H1 (cell line): ENCODE measurements around the gene FRMPD2. TPM values are rescaled to one million over a fixed set of nuclear protein-coding genes. Genes with fewer than 3 reads are reported as not detected.

Source experiments
- BRCA1 ChIP-seq: IDR thresholded peaks from 2 replicates; pipeline ENCODE4 v1.6.1; 2012; ENCODE audit warnings: low read depth, low read length, improper control_type of control experiment
- CHD2 ChIP-seq: IDR thresholded peaks from 2 replicates; pipeline ENCODE4 v1.6.1; 2012; ENCODE audit warnings: low read length, improper control_type of control experiment
- EP300 ChIP-seq, 2 experiments: IDR thresholded peaks; 1 replicate in 1 of 2; 2 replicates in 1 of 2; pipeline ENCODE4 v1.6.1; 2011 to 2012; ENCODE audit warnings: low read depth in 2 of 2, low read length in 2 of 2, mild to moderate bottlenecking in 2 of 2, borderline replicate concordance in 1 of 2, inconsistent platforms in 1 of 2, moderate library complexity in 1 of 2
- KDM5A ChIP-seq: fragments of 200-600 bp; IDR thresholded peaks from 2 replicates; pipeline ENCODE4 v1.7.1; 2012; ENCODE audit warnings: mild to moderate bottlenecking, low read length, inconsistent platforms, mixed read lengths
- MAFK ChIP-seq: IDR thresholded peaks from 2 replicates; pipeline ENCODE4 v1.6.1; 2012; ENCODE audit warnings: low read depth, mild to moderate bottlenecking, improper control_type of control experiment, low read length
- RFX5 ChIP-seq: IDR thresholded peaks from 2 replicates; pipeline ENCODE4 v1.6.1; 2011; ENCODE audit warnings: low read depth, low read length, improper control_type of control experiment, borderline replicate concordance
- SP4 ChIP-seq: IDR thresholded peaks from 2 replicates; pipeline ENCODE4 v1.6.1; 2012; ENCODE audit warnings: low read length, inconsistent platforms
- SRF ChIP-seq: IDR thresholded peaks from 2 replicates; pipeline ENCODE4 v1.6.1; 2011; ENCODE audit warnings: mild to moderate bottlenecking, low read depth, low read length, moderate library complexity
- SUZ12 ChIP-seq: fragments of 200-600 bp; sonication (generic); IDR thresholded peaks from 2 replicates; pipeline ENCODE4 v1.6.1; 2012; ENCODE audit warnings: mild to moderate bottlenecking, inconsistent platforms, low read length, moderate library complexity, mixed read lengths
- polyA plus RNA-seq, 7 experiments: library from polyadenylated mRNA; depleted of rRNA in 3 of 7; stranded (reverse) in 5 of 7; unstranded in 2 of 7; fragments of >200 nt in 5 of 7; fragments of 200-250 nt in 2 of 7; gene quantifications; 1 replicate in 5 of 7; 2 replicates in 1 of 7; 4 replicates in 1 of 7; pipeline versions ENCODE4 v1.2.1 to v1.2.3, GENCODE V29; 2011 to 2013; ENCODE audit warnings: missing spikeins in 2 of 7, mixed read lengths in 2 of 7
- total RNA-seq: library from RNA; stranded (reverse); fragmentation: NEBNext Ultra II Directional; extraction: Animal tissue kit (Norgen Biotek cat#: 25700); gene quantifications from 2 replicates; pipeline ENCODE4 v1.2.1, GENCODE V29; 2021
- TF ChIP-seq, protein P1 (sequence below): fragments of 300-600 bp; sonication (generic); IDR thresholded peaks from 2 replicates; pipeline ENCODE4 v1.7.1; 2012; ENCODE audit warnings: low read length, moderate library complexity, mild to moderate bottlenecking, inconsistent platforms; ENCODE audit not compliant: insufficient replicate concordance

FRMPD2 gene
- total and polyA plus RNA-seq, 2 of the 8 experiments (the other 6 are each of a cell fraction or from before 2014, with no cell fraction given) = 0.07 to 0.47 TPM

DNA sequence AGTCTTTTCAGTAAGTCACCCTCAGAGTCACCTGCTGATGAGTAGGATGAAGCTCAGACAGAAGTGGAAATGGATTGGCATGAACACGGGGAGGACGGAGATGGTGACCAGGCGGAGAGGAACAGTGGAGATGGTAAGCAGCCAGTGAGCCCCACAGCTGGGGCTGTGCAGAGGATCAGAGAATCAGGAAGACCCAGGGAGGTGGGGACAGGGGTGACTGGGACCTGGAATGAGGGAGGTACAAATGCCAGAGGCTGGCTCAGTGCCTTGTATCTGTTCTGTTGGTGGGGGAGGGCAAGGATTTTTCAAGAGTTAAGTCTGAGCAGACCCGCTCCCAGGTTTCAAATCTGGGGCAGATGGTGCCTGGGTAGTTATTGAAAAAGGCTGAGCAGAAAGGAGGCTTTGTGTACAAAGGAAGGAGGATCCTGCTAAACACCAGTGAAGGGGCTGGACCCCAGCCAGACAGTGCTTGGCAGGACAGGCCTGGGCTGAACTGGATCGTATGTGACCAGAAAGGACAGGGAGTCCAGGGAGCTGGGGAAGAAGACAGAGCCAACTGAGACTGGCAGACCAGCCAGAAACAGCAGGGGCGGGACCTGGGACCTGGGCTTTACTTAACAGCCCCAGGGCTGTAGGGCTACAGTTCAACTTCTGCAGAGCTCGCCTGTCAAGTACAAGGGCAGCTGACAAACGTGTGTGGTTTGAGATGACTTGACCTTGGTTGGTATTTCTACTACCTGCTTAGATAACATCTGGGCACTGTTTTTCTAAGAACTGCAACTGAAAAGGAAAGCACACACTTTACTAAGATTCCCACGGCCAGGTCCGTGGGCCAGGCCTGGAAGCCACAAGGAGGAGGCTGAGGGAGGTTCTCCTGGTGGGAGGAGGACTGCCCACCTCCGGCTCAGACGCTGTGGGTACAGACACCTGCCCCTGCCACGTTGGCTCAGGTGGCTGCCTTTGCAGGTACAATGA, 13.2 kb upstream of the FRMPD2 start (continued):
- TF ChIP-seq, protein P1, sequence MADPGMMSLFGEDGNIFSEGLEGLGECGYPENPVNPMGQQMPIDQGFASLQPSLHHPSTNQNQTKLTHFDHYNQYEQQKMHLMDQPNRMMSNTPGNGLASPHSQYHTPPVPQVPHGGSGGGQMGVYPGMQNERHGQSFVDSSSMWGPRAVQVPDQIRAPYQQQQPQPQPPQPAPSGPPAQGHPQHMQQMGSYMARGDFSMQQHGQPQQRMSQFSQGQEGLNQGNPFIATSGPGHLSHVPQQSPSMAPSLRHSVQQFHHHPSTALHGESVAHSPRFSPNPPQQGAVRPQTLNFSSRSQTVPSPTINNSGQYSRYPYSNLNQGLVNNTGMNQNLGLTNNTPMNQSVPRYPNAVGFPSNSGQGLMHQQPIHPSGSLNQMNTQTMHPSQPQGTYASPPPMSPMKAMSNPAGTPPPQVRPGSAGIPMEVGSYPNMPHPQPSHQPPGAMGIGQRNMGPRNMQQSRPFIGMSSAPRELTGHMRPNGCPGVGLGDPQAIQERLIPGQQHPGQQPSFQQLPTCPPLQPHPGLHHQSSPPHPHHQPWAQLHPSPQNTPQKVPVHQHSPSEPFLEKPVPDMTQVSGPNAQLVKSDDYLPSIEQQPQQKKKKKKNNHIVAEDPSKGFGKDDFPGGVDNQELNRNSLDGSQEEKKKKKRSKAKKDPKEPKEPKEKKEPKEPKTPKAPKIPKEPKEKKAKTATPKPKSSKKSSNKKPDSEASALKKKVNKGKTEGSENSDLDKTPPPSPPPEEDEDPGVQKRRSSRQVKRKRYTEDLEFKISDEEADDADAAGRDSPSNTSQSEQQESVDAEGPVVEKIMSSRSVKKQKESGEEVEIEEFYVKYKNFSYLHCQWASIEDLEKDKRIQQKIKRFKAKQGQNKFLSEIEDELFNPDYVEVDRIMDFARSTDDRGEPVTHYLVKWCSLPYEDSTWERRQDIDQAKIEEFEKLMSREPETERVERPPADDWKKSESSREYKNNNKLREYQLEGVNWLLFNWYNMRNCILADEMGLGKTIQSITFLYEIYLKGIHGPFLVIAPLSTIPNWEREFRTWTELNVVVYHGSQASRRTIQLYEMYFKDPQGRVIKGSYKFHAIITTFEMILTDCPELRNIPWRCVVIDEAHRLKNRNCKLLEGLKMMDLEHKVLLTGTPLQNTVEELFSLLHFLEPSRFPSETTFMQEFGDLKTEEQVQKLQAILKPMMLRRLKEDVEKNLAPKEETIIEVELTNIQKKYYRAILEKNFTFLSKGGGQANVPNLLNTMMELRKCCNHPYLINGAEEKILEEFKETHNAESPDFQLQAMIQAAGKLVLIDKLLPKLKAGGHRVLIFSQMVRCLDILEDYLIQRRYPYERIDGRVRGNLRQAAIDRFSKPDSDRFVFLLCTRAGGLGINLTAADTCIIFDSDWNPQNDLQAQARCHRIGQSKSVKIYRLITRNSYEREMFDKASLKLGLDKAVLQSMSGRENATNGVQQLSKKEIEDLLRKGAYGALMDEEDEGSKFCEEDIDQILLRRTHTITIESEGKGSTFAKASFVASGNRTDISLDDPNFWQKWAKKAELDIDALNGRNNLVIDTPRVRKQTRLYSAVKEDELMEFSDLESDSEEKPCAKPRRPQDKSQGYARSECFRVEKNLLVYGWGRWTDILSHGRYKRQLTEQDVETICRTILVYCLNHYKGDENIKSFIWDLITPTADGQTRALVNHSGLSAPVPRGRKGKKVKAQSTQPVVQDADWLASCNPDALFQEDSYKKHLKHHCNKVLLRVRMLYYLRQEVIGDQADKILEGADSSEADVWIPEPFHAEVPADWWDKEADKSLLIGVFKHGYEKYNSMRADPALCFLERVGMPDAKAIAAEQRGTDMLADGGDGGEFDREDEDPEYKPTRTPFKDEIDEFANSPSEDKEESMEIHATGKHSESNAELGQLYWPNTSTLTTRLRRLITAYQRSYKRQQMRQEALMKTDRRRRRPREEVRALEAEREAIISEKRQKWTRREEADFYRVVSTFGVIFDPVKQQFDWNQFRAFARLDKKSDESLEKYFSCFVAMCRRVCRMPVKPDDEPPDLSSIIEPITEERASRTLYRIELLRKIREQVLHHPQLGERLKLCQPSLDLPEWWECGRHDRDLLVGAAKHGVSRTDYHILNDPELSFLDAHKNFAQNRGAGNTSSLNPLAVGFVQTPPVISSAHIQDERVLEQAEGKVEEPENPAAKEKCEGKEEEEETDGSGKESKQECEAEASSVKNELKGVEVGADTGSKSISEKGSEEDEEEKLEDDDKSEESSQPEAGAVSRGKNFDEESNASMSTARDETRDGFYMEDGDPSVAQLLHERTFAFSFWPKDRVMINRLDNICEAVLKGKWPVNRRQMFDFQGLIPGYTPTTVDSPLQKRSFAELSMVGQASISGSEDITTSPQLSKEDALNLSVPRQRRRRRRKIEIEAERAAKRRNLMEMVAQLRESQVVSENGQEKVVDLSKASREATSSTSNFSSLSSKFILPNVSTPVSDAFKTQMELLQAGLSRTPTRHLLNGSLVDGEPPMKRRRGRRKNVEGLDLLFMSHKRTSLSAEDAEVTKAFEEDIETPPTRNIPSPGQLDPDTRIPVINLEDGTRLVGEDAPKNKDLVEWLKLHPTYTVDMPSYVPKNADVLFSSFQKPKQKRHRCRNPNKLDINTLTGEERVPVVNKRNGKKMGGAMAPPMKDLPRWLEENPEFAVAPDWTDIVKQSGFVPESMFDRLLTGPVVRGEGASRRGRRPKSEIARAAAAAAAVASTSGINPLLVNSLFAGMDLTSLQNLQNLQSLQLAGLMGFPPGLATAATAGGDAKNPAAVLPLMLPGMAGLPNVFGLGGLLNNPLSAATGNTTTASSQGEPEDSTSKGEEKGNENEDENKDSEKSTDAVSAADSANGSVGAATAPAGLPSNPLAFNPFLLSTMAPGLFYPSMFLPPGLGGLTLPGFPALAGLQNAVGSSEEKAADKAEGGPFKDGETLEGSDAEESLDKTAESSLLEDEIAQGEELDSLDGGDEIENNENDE = no peak
- TF ChIP-seq MAFK (no peak), BRCA1 (no peak), RFX5 (no peak), SRF (no peak), SP4 (no peak), SUZ12 (no peak), KDM5A (no peak), CHD2 (no peak), EP300 (IDR thresholded peaks at IDR 0.05; ENCODE audit: borderline replicate concordance in 1 of 2, low read depth in 2 of 2, low read length in 2 of 2) (no peak)
